Measurements from ENCODE around the gene ZNF683. TPM values are rescaled to one million over a fixed set of nuclear protein-coding genes. Genes with fewer than 3 reads are reported as not detected.

The ZNF683 gene
- total and polyA plus RNA-seq, 9 of the 15 experiments (the other 6 are each of a cell fraction or from before 2014, with no cell fraction given): not detected

- TF ChIP-seq, protein P1, sequence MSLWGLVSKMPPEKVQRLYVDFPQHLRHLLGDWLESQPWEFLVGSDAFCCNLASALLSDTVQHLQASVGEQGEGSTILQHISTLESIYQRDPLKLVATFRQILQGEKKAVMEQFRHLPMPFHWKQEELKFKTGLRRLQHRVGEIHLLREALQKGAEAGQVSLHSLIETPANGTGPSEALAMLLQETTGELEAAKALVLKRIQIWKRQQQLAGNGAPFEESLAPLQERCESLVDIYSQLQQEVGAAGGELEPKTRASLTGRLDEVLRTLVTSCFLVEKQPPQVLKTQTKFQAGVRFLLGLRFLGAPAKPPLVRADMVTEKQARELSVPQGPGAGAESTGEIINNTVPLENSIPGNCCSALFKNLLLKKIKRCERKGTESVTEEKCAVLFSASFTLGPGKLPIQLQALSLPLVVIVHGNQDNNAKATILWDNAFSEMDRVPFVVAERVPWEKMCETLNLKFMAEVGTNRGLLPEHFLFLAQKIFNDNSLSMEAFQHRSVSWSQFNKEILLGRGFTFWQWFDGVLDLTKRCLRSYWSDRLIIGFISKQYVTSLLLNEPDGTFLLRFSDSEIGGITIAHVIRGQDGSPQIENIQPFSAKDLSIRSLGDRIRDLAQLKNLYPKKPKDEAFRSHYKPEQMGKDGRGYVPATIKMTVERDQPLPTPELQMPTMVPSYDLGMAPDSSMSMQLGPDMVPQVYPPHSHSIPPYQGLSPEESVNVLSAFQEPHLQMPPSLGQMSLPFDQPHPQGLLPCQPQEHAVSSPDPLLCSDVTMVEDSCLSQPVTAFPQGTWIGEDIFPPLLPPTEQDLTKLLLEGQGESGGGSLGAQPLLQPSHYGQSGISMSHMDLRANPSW (CRISPR knock-in tag; IDR thresholded peaks at IDR 0.05): no peak
- peak; percentile 63 for TF ChIP-seq POLR2B (IDR thresholded peaks at IDR 0.05; ENCODE audit: low read depth, partially characterized antibody)
- TF ChIP-seq SUPT5H (IDR thresholded peaks at IDR 0.05): peak; percentile 53
- TF ChIP-seq BCL6 (CRISPR knock-in tag; IDR thresholded peaks at IDR 0.05): peak; percentile 91
- peak; percentile 100 for TF ChIP-seq MYC (IDR thresholded peaks at IDR 0.05; ENCODE audit: low read depth, low read length)
- TF ChIP-seq MYC (CRISPR knock-in tag; IDR thresholded peaks at IDR 0.05; ENCODE audit: borderline replicate concordance, low read depth): peak; percentile 99
- 0 out of 2 replicates have a peak, but pooled peaks have one; percentile 12 for TF ChIP-seq BMI1 (IDR thresholded peaks at IDR 0.05; ENCODE audit: low read length)
- peak; percentile 31; the same call in 1 of the 2 replicates for TF ChIP-seq HCFC1 (IDR thresholded peaks at IDR 0.05; ENCODE audit: low read depth, low read length)
- peak; percentile 87 for TF ChIP-seq ZNF12 (CRISPR knock-in tag; IDR thresholded peaks at IDR 0.05)
- TF ChIP-seq PHF21A (IDR thresholded peaks at IDR 0.05; ENCODE audit: borderline replicate concordance, low read depth): peak; percentile 6; the same call in 1 of the 2 replicates
- TF ChIP-seq ZNF140 (CRISPR knock-in tag; IDR thresholded peaks at IDR 0.05): peak; percentile 92
- TF ChIP-seq ZNF696 (CRISPR knock-in tag; conservative IDR thresholded peaks at IDR 0.05): peak; percentile 58; the same call in 1 of the 2 replicates
- no peak for TF ChIP-seq KDM5B (IDR thresholded peaks at IDR 0.05; ENCODE audit: insufficient replicate concordance, low read depth, low read length)
- peak; percentile 98 for TF ChIP-seq ZNF583 (CRISPR knock-in tag; IDR thresholded peaks at IDR 0.05)
- peak; percentile 86 for TF ChIP-seq BACH1 (tag; IDR thresholded peaks at IDR 0.05)
- no peak for TF ChIP-seq ESRRB (CRISPR knock-in tag; IDR thresholded peaks at IDR 0.05; ENCODE audit: borderline replicate concordance)
- no peak for TF ChIP-seq STAT5B (CRISPR knock-in tag; IDR thresholded peaks at IDR 0.05)
- no peak for TF ChIP-seq HEY1 (CRISPR knock-in tag; IDR thresholded peaks at IDR 0.05; ENCODE audit: borderline replicate concordance)
- TF ChIP-seq PRMT5 (CRISPR knock-in tag; IDR thresholded peaks at IDR 0.05): peak; percentile 93; the same call in 1 of the 2 replicates
- TF ChIP-seq NFIC (IDR thresholded peaks at IDR 0.05): peak; percentile 29
- TF ChIP-seq, protein P2, sequence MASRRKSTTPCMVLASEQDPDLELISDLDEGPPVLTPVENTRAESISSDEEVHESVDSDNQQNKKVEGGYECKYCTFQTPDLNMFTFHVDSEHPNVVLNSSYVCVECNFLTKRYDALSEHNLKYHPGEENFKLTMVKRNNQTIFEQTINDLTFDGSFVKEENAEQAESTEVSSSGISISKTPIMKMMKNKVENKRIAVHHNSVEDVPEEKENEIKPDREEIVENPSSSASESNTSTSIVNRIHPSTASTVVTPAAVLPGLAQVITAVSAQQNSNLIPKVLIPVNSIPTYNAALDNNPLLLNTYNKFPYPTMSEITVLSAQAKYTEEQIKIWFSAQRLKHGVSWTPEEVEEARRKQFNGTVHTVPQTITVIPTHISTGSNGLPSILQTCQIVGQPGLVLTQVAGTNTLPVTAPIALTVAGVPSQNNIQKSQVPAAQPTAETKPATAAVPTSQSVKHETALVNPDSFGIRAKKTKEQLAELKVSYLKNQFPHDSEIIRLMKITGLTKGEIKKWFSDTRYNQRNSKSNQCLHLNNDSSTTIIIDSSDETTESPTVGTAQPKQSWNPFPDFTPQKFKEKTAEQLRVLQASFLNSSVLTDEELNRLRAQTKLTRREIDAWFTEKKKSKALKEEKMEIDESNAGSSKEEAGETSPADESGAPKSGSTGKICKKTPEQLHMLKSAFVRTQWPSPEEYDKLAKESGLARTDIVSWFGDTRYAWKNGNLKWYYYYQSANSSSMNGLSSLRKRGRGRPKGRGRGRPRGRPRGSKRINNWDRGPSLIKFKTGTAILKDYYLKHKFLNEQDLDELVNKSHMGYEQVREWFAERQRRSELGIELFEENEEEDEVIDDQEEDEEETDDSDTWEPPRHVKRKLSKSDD (conservative IDR thresholded peaks at IDR 0.05; ENCODE audit: low read length): no peak
- TF ChIP-seq ARNT (IDR thresholded peaks at IDR 0.05): no peak; a peak in 1 of 4 replicates
- TF ChIP-seq SMARCE1 (IDR thresholded peaks at IDR 0.05): peak; percentile 29; the same call in 1 of the 2 replicates
- TF ChIP-seq XRCC4 (IDR thresholded peaks at IDR 0.05; ENCODE audit: extremely low read depth, insufficient read depth, insufficient read length): no peak
- no peak for TF ChIP-seq FOXJ2 (tag; IDR thresholded peaks at IDR 0.05)
- peak; percentile 86 for TF ChIP-seq MTA3 (IDR thresholded peaks at IDR 0.05; ENCODE audit: borderline replicate concordance)
- no peak for TF ChIP-seq ZNF436 (CRISPR knock-in tag; IDR thresholded peaks at IDR 0.05)
Observed at GRCh38 chr1:26336477-26337205, 35.9 kb downstream of the ZNF683 start (continued).
